Tongue (tissue), 2 donors: Measurements from ENCODE around the gene STPG3. TPM values are rescaled to one million over a fixed set of nuclear protein-coding genes. Genes with fewer than 3 reads are reported as not detected.

ENCODE experiments used
- DNase-seq: peaks from one replicate; pipeline ENCODE4 v3.0.0-alpha.2; 2015
- total RNA-seq: library from RNA; depleted of rRNA; stranded (reverse); fragments of >200 nt; gene quantifications from one replicate; pipeline ENCODE4 v1.2.3, GENCODE V29; 2014

STPG3 gene
- total RNA-seq, 1 donor from 2014 or later, result not detected

- no peak for DNase-seq
These were observed 14.5 kb downstream of the STPG3 start for GRCh38 chr9:137265496-137266161.

- no peak for DNase-seq
These were observed 15.1 kb downstream of the STPG3 start for GRCh38 chr9:137266162-137266527.

GRCh38 chr9:137266585-137267453 is 15.7 kb downstream of the STPG3 start:
- no peak for DNase-seq

- DNase-seq, result no peak
These were observed 16.9 kb downstream of the STPG3 start for GRCh38 chr9:137267933-137268355.

GRCh38 chr9:137268538-137269201 is 17.6 kb downstream of the STPG3 start:
- no peak for DNase-seq

GRCh38 chr9:137269231-137269772 is 18.2 kb downstream of the STPG3 start:
- no peak for DNase-seq

GRCh38 chr9:137270929-137271695 is 20.0 kb downstream of the STPG3 start:
- DNase-seq, result no peak

GRCh38 chr9:137271696-137272076 is 20.6 kb downstream of the STPG3 start:
- no peak for DNase-seq

GRCh38 chr9:137272241-137273094 is 21.4 kb downstream of the STPG3 start:
- DNase-seq, result no peak

GRCh38 chr9:137273095-137273490 is 22.0 kb downstream of the STPG3 start:
- no peak for DNase-seq

- no peak for DNase-seq
These were observed 22.7 kb downstream of the STPG3 start for GRCh38 chr9:137273611-137274320.

- no peak for DNase-seq
These were observed 24.1 kb downstream of the STPG3 start for GRCh38 chr9:137275203-137275587.

GRCh38 chr9:137275588-137276472 is 24.7 kb downstream of the STPG3 start:
- no peak for DNase-seq

GRCh38 chr9:137276473-137277328 is 25.6 kb downstream of the STPG3 start:
- DNase-seq, result peak; percentile 93

GRCh38 chr9:137277329-137278041 is 26.4 kb downstream of the STPG3 start, which contains the start of gene TOR4A:
TSS of gene TOR4A (plus strand) at chr9:137277726. CDS start at chr9:137278690, 964 bp downstream.
- DNase-seq, result peak; percentile 69

GRCh38 chr9:137278061-137278701 is 27.1 kb downstream of the STPG3 start:
- no peak for DNase-seq
